GM23248 (cell line): ENCODE data around the gene TUBG2. TPM values are rescaled to one million over a fixed set of nuclear protein-coding genes. Genes with fewer than 3 reads are reported as not detected.

Experiments
- DNase-seq: peaks from one replicate; pipeline ENCODE4 v3.0.0-alpha.2; 2015
- H2AFZ ChIP-seq: fragments of 200-600 bp; sonication (generic); 2 replicates; pipeline ENCODE4 v1.6.1; 2016; ENCODE audit warnings: antibody characterized with exemption
- H3F3A ChIP-seq: fragments of 200-600 bp; sonication (generic); 2 replicates; pipeline ENCODE4 v1.6.1; 2016; ENCODE audit warnings: mild to moderate bottlenecking, antibody characterized with exemption, mixed run types; ENCODE audit not compliant: insufficient read depth
- H3K27ac ChIP-seq: fragments of 200-600 bp; sonication (generic); 2 replicates; pipeline ENCODE4 v1.5.1; 2016; ENCODE audit warnings: mild to moderate bottlenecking
- H3K27me3 ChIP-seq: fragments of 200-600 bp; sonication (generic); replicated peaks from 2 replicates; pipeline ENCODE4 v1.6.1; 2016; ENCODE audit warnings: mild to moderate bottlenecking; ENCODE audit not compliant: insufficient read depth
- H3K36me3 ChIP-seq: fragments of 200-600 bp; sonication (generic); 2 replicates; pipeline ENCODE4 v1.6.1; 2016; ENCODE audit warnings: low read depth, mild to moderate bottlenecking
- H3K4me1 ChIP-seq: fragments of 200-600 bp; sonication (generic); 2 replicates; pipeline ENCODE4 v1.6.1; 2016; ENCODE audit warnings: mild to moderate bottlenecking; ENCODE audit not compliant: insufficient read depth
- H3K4me2 ChIP-seq: fragments of 200-600 bp; sonication (generic); one replicate; pipeline ENCODE4 v1.6.1; 2016; ENCODE audit warnings: mild to moderate bottlenecking; ENCODE audit not compliant: unreplicated experiment
- H3K4me3 ChIP-seq: fragments of 200-600 bp; sonication (generic); 2 replicates; pipeline ENCODE4 v1.5.1; 2016; ENCODE audit warnings: mild to moderate bottlenecking
- H3K79me2 ChIP-seq: fragments of 200-600 bp; sonication (generic); 2 replicates; pipeline ENCODE4 v1.6.1; 2016; ENCODE audit warnings: mild to moderate bottlenecking; ENCODE audit not compliant: insufficient read depth
- H3K9ac ChIP-seq: fragments of 200-600 bp; sonication (generic); 2 replicates; pipeline ENCODE4 v1.6.1; 2016; ENCODE audit warnings: mild to moderate bottlenecking
- H3K9me2 ChIP-seq: fragments of 200-600 bp; sonication (generic); 2 replicates; pipeline ENCODE4 v1.6.1; 2016; ENCODE audit warnings: mixed run types, mild to moderate bottlenecking, moderate library complexity; ENCODE audit not compliant: insufficient read depth
- H3K9me3 ChIP-seq: fragments of 200-600 bp; sonication (generic); one replicate; pipeline ENCODE4 v1.6.1; 2017; ENCODE audit warnings: low read depth
- H4K20me1 ChIP-seq: fragments of 200-600 bp; sonication (generic); 2 replicates; pipeline ENCODE4 v1.6.0; 2016; ENCODE audit not compliant: insufficient read depth
- EZH2 ChIP-seq: fragments of 200-600 bp; sonication (generic); IDR thresholded peaks from 2 replicates; pipeline ENCODE4 v1.6.1; 2018; ENCODE audit warnings: antibody characterized with exemption, mild to moderate bottlenecking; ENCODE audit not compliant: insufficient read depth, poor library complexity, severe bottlenecking
- EZH2phosphoT487 ChIP-seq: fragments of 200-600 bp; sonication (generic); IDR thresholded peaks from 2 replicates; pipeline ENCODE4 v1.6.1; 2018; ENCODE audit warnings: antibody characterized with exemption, moderate library complexity, mild to moderate bottlenecking, low read depth; ENCODE audit not compliant: insufficient read depth
- whole genome bisulfite sequencing, 2 experiments: methylation state at CpG; one replicate each; pipeline ENCODE4 v1.1.6; 2015 to 2017; ENCODE audit warnings: low lambda C conversion rate in 2 of 2, low coverage in 1 of 2; ENCODE audit errors: missing lambda C conversion rate in 2 of 2; 5-methylcytosine and 5-hydroxymethylcytosine counted together
- in situ Hi-C: fragments of 300-500 bp; cut with MboI; formaldehyde crosslinking; loops from 2 replicates; pipeline ENCODE4 v1.15.0; 2020
- polyA plus RNA-seq: library from polyadenylated mRNA; unstranded; fragments of >200 nt; fragmentation: Nextera tagmentation; extraction: Ambion mirVana; gene quantifications from 2 replicates; pipeline ENCODE4 v1.2.1, GENCODE V29; 2016
- total RNA-seq: library from RNA; depleted of rRNA; stranded (reverse); fragments of >200 nt; shearing (Covaris generic); gene quantifications from 2 replicates; pipeline ENCODE4 v1.2.3, GENCODE V29; 2014

TUBG2 gene
- total and polyA plus RNA-seq, 2 experiments from 2014 or later, result 14.4 to 30.9 TPM

GRCh38 chr17:42673266-42673884, 14.3 kb downstream of the TUBG2 start:
- no peaks in the 10 kb centered on the region for H3K27me3 ChIP-seq
- no peaks in the 10 kb centered on the region for H3K9me2 ChIP-seq
- TF ChIP-seq EZH2 (no peak), EZH2phosphoT487 (no peak)
- H3K4me1 ChIP-seq, result peaks cover 27% of the 10 kb centered on the region
- in situ Hi-C loops, result no loop called here
- no peaks in the 10 kb centered on the region for H4K20me1 ChIP-seq
- H3K36me3 ChIP-seq, result no peaks in the 10 kb centered on the region; the same call in 1 of the 2 replicates
- peak overlapping the region; percentile 87; the same call in 1 of the 2 replicates for H3K4me3 ChIP-seq
- no peak overlapping the region for H3K4me2 ChIP-seq
- WGBS, 2 experiments, result 64% methylated on average over 29 to 30 of the region's 30 CpGs
- H3F3A ChIP-seq, result peaks cover 17% of the 10 kb centered on the region; the same call in 1 of the 2 replicates
- no peak overlapping the region for H2AFZ ChIP-seq
- H3K9ac ChIP-seq, result peak overlapping the region; percentile 14; the same call in 1 of the 2 replicates
- DNase-seq, result no peak
- H3K79me2 ChIP-seq, result peaks cover 30% of the 10 kb centered on the region
- no peak overlapping the region for H3K27ac ChIP-seq
- no peaks in the 10 kb centered on the region for H3K9me3 ChIP-seq

- peak; percentile 70 for DNase-seq
- H3K9me2 ChIP-seq, result no peaks in the 10 kb centered on the region
- peaks cover 15% of the 10 kb centered on the region; the same call in 1 of the 2 replicates for H3F3A ChIP-seq
- H3K9ac ChIP-seq, result peak overlapping the region; percentile 14
- H4K20me1 ChIP-seq, result no peaks in the 10 kb centered on the region
- no peak overlapping the region for H3K27ac ChIP-seq
- WGBS, 2 experiments, result 19 to 22% methylated on average over 24 to 27 of the region's 32 CpGs
- H3K9me3 ChIP-seq, result no peaks in the 10 kb centered on the region
- H3K36me3 ChIP-seq, result no peaks in the 10 kb centered on the region
- peaks cover 30% of the 10 kb centered on the region for H3K79me2 ChIP-seq
- in situ Hi-C loops, result no loop called here
- TF ChIP-seq EZH2phosphoT487, result no peak
- TF ChIP-seq EZH2, result no peak
- peaks cover 30% of the 10 kb centered on the region for H3K4me1 ChIP-seq
- H2AFZ ChIP-seq, result no peak overlapping the region
- peak overlapping the region; percentile 85 for H3K4me2 ChIP-seq
- peak overlapping the region; percentile 87 for H3K4me3 ChIP-seq
- no peaks in the 10 kb centered on the region for H3K27me3 ChIP-seq
Observed at GRCh38 chr17:42673885-42674754, 15.0 kb downstream of the TUBG2 start.

DNA sequence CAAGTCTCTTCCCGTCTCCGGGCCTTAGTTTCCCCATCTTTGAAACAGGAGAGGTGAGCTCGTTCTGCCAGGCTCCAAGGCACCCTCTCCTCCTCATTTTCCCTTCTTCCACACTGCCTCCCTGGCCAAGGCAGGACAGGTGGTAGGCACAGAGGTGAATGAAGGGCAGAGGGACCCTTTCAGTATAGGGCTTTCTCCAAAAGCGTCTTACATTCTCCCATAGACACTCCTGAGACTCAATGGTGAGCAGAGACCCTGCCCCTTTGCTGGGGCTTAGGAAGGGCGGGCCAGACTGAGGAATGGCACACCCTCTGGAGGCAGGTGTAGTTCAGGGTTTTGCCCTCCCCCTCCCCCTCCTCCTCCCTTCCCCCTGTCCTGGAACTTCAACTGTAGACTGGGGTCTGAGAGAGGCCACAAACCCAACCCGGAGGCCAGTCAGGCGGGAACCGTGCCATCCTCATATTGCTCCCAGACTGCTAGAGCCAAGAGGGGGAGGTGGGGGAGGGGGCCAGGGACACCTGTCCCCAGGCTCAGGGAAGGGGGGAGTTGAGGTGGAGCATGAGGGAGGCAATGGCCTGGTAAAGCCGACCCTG, 15.8 kb downstream of the TUBG2 start:
- Histone ChIP-seq H3K9ac (peak overlapping the region; percentile 79), H3K36me3 (no peaks in the 10 kb centered on the region), H3K4me2 (peak overlapping the region; percentile 85), H4K20me1 (no peaks in the 10 kb centered on the region), H3F3A (peaks cover 10% of the 10 kb centered on the region; the same call in 1 of the 2 replicates), H2AFZ (no peak overlapping the region), H3K9me2 (no peaks in the 10 kb centered on the region), H3K4me3 (peak overlapping the region; percentile 87), H3K79me2 (peaks cover 30% of the 10 kb centered on the region), H3K9me3 (no peaks in the 10 kb centered on the region), H3K27ac (no peak overlapping the region), H3K27me3 (no peaks in the 10 kb centered on the region), H3K4me1 (peaks cover 34% of the 10 kb centered on the region)
- WGBS, 2 experiments, result 34 to 41% methylated on average over 9 of the region's 9 CpGs
- in situ Hi-C loops, result no loop called here
- no peak for DNase-seq
- no peak for TF ChIP-seq EZH2phosphoT487
- no peak for TF ChIP-seq EZH2

DNA sequence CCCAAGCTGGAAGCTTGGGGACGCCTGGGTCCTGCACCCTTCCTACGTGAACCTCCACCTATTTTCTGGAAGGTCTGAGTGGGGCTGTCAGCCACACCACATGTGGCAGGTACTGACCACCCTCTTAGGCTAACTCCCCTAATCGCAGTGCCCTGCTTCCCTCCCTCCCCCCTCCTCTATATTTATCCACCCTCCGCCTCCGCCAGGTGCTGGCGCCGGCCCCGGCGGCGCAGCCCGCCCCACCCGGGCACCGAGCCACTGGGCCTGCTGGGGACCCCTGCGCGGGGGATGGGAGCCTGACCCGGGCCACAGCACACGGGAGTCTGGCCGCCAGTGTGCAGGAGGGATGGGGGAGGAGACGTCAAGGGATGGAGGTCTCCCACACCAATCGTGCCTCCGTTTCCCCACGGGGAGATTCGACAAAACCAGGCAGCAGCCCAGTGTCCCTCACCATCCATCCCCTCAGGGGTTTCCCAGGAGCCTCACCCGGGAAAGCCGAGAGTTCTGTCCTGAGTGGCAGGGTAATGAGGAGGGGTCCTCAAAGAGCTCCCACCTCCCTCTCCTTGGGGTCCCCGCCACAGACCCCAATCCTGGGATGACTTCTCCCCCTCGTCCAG, 16.4 kb downstream of the TUBG2 start:
- Histone ChIP-seq H2AFZ (no peak overlapping the region), H3K36me3 (no peaks in the 10 kb centered on the region), H3K4me2 (peak overlapping the region; percentile 85), H3K9me2 (no peaks in the 10 kb centered on the region), H3K79me2 (peaks cover 30% of the 10 kb centered on the region), H3K27me3 (no peaks in the 10 kb centered on the region), H4K20me1 (no peaks in the 10 kb centered on the region), H3K27ac (no peak overlapping the region), H3K9me3 (no peaks in the 10 kb centered on the region), H3K4me1 (peaks cover 34% of the 10 kb centered on the region), H3K4me3 (peak overlapping the region; percentile 87), H3F3A (peaks cover 10% of the 10 kb centered on the region; the same call in 1 of the 2 replicates), H3K9ac (peak overlapping the region; percentile 79)
- WGBS, 2 experiments, result 1 to 3% methylated on average over 20 to 27 of the region's 27 CpGs
- TF ChIP-seq EZH2 (no peak), EZH2phosphoT487 (no peak)
- in situ Hi-C loops, result no loop called here
- no peak for DNase-seq
